ENCODE data around the gene SFXN5.

Gene SFXN5

GRCh38 chr2:72955228-72956049, 116.1 kb downstream of the SFXN5 start:
- DNase-seq (ENCODE audit: extremely low read depth, low read depth), result no peak
- H3K4me3 ChIP-seq (replicated peaks; ENCODE audit: low read depth, low read length), result no peak overlapping the region
- no peak for TF ChIP-seq CTCF (IDR thresholded peaks at IDR 0.05; ENCODE audit: low read depth, low read length, missing control alignments)

- no peak for TF ChIP-seq CTCF (IDR thresholded peaks at IDR 0.05; ENCODE audit: low read depth, low read length, missing control alignments)
- no peak for DNase-seq (ENCODE audit: extremely low read depth, low read depth)
- H3K4me3 ChIP-seq (replicated peaks; ENCODE audit: low read depth, low read length), result no peak overlapping the region
Measured at GRCh38 chr2:72954376-72955227, 116.9 kb downstream of the SFXN5 start.

GRCh38 chr2:72953976-72954375, 117.5 kb downstream of the SFXN5 start:
- no peak overlapping the region for H3K4me3 ChIP-seq (replicated peaks; ENCODE audit: low read depth, low read length)
- TF ChIP-seq CTCF (IDR thresholded peaks at IDR 0.05; ENCODE audit: low read depth, low read length, missing control alignments), result no peak
- no peak for DNase-seq (ENCODE audit: extremely low read depth, low read depth)

GRCh38 chr2:72953528-72953927, 118.0 kb downstream of the SFXN5 start:
- TF ChIP-seq CTCF (IDR thresholded peaks at IDR 0.05; ENCODE audit: low read depth, low read length, missing control alignments), result no peak
- H3K4me3 ChIP-seq (replicated peaks; ENCODE audit: low read depth, low read length), result no peak overlapping the region
- DNase-seq (ENCODE audit: extremely low read depth, low read depth), result no peak

- no peak for TF ChIP-seq CTCF (IDR thresholded peaks at IDR 0.05; ENCODE audit: low read depth, low read length, missing control alignments)
- no peak overlapping the region for H3K4me3 ChIP-seq (replicated peaks; ENCODE audit: low read depth, low read length)
- no peak for DNase-seq (ENCODE audit: extremely low read depth, low read depth)
Measured at GRCh38 chr2:72952961-72953360, 118.6 kb downstream of the SFXN5 start.

- TF ChIP-seq CTCF (IDR thresholded peaks at IDR 0.05; ENCODE audit: low read depth, low read length, missing control alignments), result peak; percentile 7
- H3K4me3 ChIP-seq (replicated peaks; ENCODE audit: low read depth, low read length), result no peak overlapping the region
- no peak for DNase-seq (ENCODE audit: extremely low read depth, low read depth)
Measured at GRCh38 chr2:72952110-72952823, 119.2 kb downstream of the SFXN5 start.

Data from HFF-Myc (cell line).